ENCODE results near the gene TGM2. TPM values are rescaled to one million over a fixed set of nuclear protein-coding genes. Genes with fewer than 3 reads are reported as not detected.

Gene TGM2
- total and polyA plus RNA-seq, 9 of the 15 experiments (the other 6 are each of a cell fraction or from before 2014, with no cell fraction given): 5.5 to 78.5 (median 37.6) TPM

DNA sequence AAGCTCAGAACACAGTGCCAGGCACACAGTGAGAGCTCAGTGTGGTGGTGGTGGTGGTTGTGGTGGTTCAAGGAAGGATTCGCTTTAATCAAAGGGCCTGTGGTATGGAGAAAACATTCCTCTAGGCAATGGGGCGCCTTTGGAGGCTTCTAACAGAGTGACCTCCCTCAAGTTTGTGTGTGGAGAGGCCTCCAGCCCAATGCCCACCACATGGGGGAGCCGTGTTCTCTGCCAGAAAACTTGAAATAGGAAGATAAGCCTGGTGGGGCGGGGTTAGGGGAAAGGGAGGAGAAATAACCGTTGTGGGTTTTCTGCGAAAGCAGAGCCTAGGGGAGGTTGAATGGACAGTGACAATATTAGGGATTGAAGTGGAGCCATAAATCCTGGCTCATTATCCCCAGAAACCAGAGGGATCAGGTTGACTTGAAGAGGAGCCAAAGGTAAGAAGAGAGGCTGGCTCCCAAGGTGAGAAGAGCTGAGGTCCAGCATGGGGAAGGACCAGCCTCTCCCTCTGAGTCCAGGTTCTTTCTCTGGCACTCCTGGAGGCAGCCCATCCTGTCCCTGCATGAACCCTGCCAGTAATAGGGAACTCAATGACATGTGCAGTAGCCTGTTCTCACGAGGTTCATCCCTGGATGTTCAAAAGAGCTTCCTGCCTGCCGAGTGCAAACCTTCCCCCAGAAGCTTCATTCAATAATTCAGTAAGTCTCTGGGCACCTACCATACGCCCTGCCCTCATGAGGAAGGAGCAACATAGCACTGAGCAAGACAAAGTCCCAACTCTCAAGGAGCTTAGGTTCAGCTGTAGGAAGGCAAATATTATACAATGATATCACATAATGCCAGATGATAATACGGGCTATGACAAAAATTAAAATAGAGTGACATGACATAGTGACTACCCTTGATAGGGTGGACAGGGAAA, 51.4 kb downstream of the TGM2 start (continued):
- TF ChIP-seq SAP30 (IDR thresholded peaks at IDR 0.05; ENCODE audit: borderline replicate concordance, insufficient read depth, low read depth, low read length, poor library complexity, severe bottlenecking) (no peak), MTA3 (IDR thresholded peaks at IDR 0.05; ENCODE audit: borderline replicate concordance) (0 out of 2 replicates have a peak, but pooled peaks have one; percentile 51), SLC30A9 (CRISPR knock-in tag; IDR thresholded peaks at IDR 0.05) (no peak), ZNF133 (CRISPR knock-in tag; IDR thresholded peaks at IDR 0.05) (no peak), ATF7 (IDR thresholded peaks at IDR 0.05) (peak; percentile 70), RBM15 (IDR thresholded peaks at IDR 0.05; ENCODE audit: insufficient read depth, low read length) (no peak), MIER1 (IDR thresholded peaks at IDR 0.05; ENCODE audit: low read depth) (0 out of 2 replicates have a peak, but pooled peaks have one; percentile 32), ELF1 (tag; IDR thresholded peaks at IDR 0.05) (0 out of 2 replicates have a peak, but pooled peaks have one; percentile 20), ZKSCAN1 (IDR thresholded peaks at IDR 0.05; ENCODE audit: low read depth, low read length) (0 out of 2 replicates have a peak, but pooled peaks have one; percentile 44), POLR2A (conservative IDR thresholded peaks at IDR 0.05) (0 out of 2 replicates have a peak, but pooled peaks have one; percentile 27), PHF8 (IDR thresholded peaks at IDR 0.05; ENCODE audit: borderline replicate concordance, low read length) (0 out of 2 replicates have a peak, but pooled peaks have one; percentile 9), NCOA6 (IDR thresholded peaks at IDR 0.05) (no peak), TCF3 (CRISPR knock-in tag; IDR thresholded peaks at IDR 0.05) (peak; percentile 44; the same call in 1 of the 2 replicates), ZNF316 (IDR thresholded peaks at IDR 0.05) (no peak), TFAP4 (CRISPR knock-in tag; IDR thresholded peaks at IDR 0.05; ENCODE audit: borderline replicate concordance) (peak; percentile 53), ZBTB7A (IDR thresholded peaks at IDR 0.05; ENCODE audit: borderline replicate concordance, control insufficient read depth, low read depth, low read length) (no peak)
- TF ChIP-seq, protein P1, sequence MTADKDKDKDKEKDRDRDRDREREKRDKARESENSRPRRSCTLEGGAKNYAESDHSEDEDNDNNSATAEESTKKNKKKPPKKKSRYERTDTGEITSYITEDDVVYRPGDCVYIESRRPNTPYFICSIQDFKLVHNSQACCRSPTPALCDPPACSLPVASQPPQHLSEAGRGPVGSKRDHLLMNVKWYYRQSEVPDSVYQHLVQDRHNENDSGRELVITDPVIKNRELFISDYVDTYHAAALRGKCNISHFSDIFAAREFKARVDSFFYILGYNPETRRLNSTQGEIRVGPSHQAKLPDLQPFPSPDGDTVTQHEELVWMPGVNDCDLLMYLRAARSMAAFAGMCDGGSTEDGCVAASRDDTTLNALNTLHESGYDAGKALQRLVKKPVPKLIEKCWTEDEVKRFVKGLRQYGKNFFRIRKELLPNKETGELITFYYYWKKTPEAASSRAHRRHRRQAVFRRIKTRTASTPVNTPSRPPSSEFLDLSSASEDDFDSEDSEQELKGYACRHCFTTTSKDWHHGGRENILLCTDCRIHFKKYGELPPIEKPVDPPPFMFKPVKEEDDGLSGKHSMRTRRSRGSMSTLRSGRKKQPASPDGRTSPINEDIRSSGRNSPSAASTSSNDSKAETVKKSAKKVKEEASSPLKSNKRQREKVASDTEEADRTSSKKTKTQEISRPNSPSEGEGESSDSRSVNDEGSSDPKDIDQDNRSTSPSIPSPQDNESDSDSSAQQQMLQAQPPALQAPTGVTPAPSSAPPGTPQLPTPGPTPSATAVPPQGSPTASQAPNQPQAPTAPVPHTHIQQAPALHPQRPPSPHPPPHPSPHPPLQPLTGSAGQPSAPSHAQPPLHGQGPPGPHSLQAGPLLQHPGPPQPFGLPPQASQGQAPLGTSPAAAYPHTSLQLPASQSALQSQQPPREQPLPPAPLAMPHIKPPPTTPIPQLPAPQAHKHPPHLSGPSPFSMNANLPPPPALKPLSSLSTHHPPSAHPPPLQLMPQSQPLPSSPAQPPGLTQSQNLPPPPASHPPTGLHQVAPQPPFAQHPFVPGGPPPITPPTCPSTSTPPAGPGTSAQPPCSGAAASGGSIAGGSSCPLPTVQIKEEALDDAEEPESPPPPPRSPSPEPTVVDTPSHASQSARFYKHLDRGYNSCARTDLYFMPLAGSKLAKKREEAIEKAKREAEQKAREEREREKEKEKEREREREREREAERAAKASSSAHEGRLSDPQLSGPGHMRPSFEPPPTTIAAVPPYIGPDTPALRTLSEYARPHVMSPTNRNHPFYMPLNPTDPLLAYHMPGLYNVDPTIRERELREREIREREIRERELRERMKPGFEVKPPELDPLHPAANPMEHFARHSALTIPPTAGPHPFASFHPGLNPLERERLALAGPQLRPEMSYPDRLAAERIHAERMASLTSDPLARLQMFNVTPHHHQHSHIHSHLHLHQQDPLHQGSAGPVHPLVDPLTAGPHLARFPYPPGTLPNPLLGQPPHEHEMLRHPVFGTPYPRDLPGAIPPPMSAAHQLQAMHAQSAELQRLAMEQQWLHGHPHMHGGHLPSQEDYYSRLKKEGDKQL (CRISPR knock-in tag; IDR thresholded peaks at IDR 0.05; ENCODE audit: borderline replicate concordance): no peak
- TF ChIP-seq, protein P2, sequence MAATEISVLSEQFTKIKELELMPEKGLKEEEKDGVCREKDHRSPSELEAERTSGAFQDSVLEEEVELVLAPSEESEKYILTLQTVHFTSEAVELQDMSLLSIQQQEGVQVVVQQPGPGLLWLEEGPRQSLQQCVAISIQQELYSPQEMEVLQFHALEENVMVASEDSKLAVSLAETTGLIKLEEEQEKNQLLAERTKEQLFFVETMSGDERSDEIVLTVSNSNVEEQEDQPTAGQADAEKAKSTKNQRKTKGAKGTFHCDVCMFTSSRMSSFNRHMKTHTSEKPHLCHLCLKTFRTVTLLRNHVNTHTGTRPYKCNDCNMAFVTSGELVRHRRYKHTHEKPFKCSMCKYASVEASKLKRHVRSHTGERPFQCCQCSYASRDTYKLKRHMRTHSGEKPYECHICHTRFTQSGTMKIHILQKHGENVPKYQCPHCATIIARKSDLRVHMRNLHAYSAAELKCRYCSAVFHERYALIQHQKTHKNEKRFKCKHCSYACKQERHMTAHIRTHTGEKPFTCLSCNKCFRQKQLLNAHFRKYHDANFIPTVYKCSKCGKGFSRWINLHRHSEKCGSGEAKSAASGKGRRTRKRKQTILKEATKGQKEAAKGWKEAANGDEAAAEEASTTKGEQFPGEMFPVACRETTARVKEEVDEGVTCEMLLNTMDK (IDR thresholded peaks at IDR 0.05; ENCODE audit: borderline replicate concordance, insufficient read depth, low read depth, low read length, poor library complexity, severe bottlenecking): peak; percentile 89
